ENCODE measurements around the gene NRCAM. TPM values are rescaled to one million over a fixed set of nuclear protein-coding genes. Genes with fewer than 3 reads are reported as not detected.

The NRCAM gene
- total and polyA plus RNA-seq, 2 of the 8 experiments (the other 6 are each of a cell fraction or from before 2014, with no cell fraction given), result 2.7 to 3.8 TPM

DNA sequence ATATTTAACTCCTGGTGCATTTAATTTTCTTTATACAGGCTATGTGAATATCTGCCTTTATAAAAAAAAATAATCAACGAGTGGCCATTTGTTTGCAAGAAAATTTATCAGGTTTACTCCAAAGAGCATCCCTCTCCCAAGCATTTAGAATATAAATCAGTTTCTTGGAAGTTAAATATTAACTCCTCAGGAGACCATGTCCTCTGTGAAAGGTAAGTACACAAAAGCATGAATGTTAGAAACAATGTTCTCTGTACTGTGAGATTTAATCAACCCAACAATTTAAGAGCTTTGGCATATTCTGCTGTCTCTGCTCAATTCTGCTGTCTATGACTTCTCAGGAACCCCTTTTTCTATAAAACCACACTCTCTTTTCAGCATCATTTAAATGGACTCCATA, 206.8 kb downstream of the NRCAM start:
- no peak for DNase-seq (ENCODE audit: low read depth in 1 of 2, low spot score in 2 of 2)
- Histone ChIP-seq H3K79me1 (ENCODE audit: low read depth, low read length) (no peaks in the 10 kb centered on the region), H3K23ac (ENCODE audit: insufficient read length) (no peak overlapping the region), H3K36me3 (ENCODE audit: control insufficient read depth in 2 of 4, insufficient read depth in 4 of 4, low read length in 3 of 4) (no peaks in the 10 kb centered on the region), H2BK120ac (replicated peaks; ENCODE audit: low read depth, low read length) (no peak overlapping the region), H4K91ac (replicated peaks; ENCODE audit: insufficient read length, low read length) (no peak overlapping the region), H3K23me2 (ENCODE audit: low read depth, low read length) (no peaks in the 10 kb centered on the region), H3K14ac (ENCODE audit: insufficient read length) (no peak overlapping the region), H3K79me2 (ENCODE audit: control insufficient read depth in 1 of 2, insufficient read depth in 2 of 2, low read length in 2 of 2) (no peaks in the 10 kb centered on the region), H2AK5ac (ENCODE audit: low read depth, low read length) (no peak overlapping the region), H3K4me1 (replicated peaks in 1 of 4; ENCODE audit: control insufficient read depth in 3 of 4, insufficient read depth in 4 of 4, low read length in 3 of 4) (peaks cover 0 to 2% (median 0%) of the 10 kb centered on the region in 4 experiments; a peak in 1 of 7 replicates), H2BK12ac (ENCODE audit: low read depth, low read length) (no peak overlapping the region), H3K18ac (ENCODE audit: extremely low read depth, low read length) (no peak overlapping the region), H3K4me3 (ENCODE audit: extremely low read depth in 1 of 4, insufficient read depth in 2 of 4, low read depth in 3 of 4, low read length in 4 of 4) (no peak overlapping the region), H2AFZ (ENCODE audit: low read length) (no peak overlapping the region), H3K4me2 (ENCODE audit: insufficient read depth in 1 of 2, low read depth in 2 of 2, low read length in 2 of 2) (no peak overlapping the region), H3K9ac (replicated peaks in 1 of 4; ENCODE audit: extremely low read depth in 1 of 4, low read depth in 3 of 4, low read length in 3 of 4) (no peak overlapping the region), H4K20me1 (replicated peaks in 1 of 2; ENCODE audit: control insufficient read depth in 1 of 2, insufficient read depth in 2 of 2, low read length in 2 of 2) (no peaks in the 10 kb centered on the region), H3K9me3 (ENCODE audit: insufficient read depth in 2 of 2, low read depth in 1 of 2, low read length in 1 of 2) (peaks cover 0 to 2% of the 10 kb centered on the region in 2 experiments; a peak in 1 of 4 replicates), H2BK20ac (ENCODE audit: low read length) (no peak overlapping the region), H2BK15ac (ENCODE audit: low read length) (no peak overlapping the region), H4K5ac (ENCODE audit: insufficient read length, low read depth, low read length) (no peak overlapping the region), H2BK5ac (ENCODE audit: low read depth, low read length) (no peak overlapping the region), H3K4ac (replicated peaks; ENCODE audit: insufficient read length, low read depth, low read length) (no peak overlapping the region), H3K27me3 (replicated peaks in 1 of 4; ENCODE audit: control insufficient read depth in 3 of 4, extremely low read depth in 1 of 4, insufficient read depth in 3 of 4, low read length in 3 of 4) (no peaks in the 10 kb centered on the region), H4K8ac (ENCODE audit: extremely low read depth, insufficient read depth, low read length) (no peak overlapping the region), H3K27ac (ENCODE audit: low read depth, low read length) (no peak overlapping the region), H3K56ac (replicated peaks; ENCODE audit: insufficient read length, low read depth, low read length) (no peak overlapping the region)
- 83% methylated on average over 1 of the region's 1 CpG; no CpG with 5 or more reads in 1 of the 2 experiments for WGBS, 2 experiments (ENCODE audit: extremely low coverage in 1 of 2, insufficient coverage in 1 of 2, insufficient read length in 1 of 2, insufficient replicate concordance in 2 of 2, low coverage in 1 of 2, low lambda C conversion rate in 2 of 2, missing lambda C conversion rate in 1 of 2)
- ChIA-PET CTCF (ENCODE audit: partially characterized antibody) (interaction anchor here (1.6 kb wide), 1 partner anchor 79 kb away, joined by 3 read pairs; no protein-coding TSS in a partner anchor), POLR2A (ENCODE audit: partially characterized antibody) (no interaction called here)
- FAIRE-seq, result no peak
- TF ChIP-seq SIX5 (IDR thresholded peaks at IDR 0.05; ENCODE audit: low read depth, low read length), result no peak
- no peak for TF ChIP-seq BCL11A (IDR thresholded peaks at IDR 0.05; ENCODE audit: low read depth in 2 of 2, low read length in 2 of 2)
- TF ChIP-seq CREB1 (IDR thresholded peaks at IDR 0.05), result no peak
- TF ChIP-seq SIRT6 (IDR thresholded peaks at IDR 0.05; ENCODE audit: low read length), result no peak
- TF ChIP-seq, protein P1, sequence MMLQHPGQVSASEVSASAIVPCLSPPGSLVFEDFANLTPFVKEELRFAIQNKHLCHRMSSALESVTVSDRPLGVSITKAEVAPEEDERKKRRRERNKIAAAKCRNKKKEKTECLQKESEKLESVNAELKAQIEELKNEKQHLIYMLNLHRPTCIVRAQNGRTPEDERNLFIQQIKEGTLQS (IDR thresholded peaks at IDR 0.05; ENCODE audit: insufficient read depth, low read depth, low read length), result no peak
- no peak for TF ChIP-seq CHD1 (IDR thresholded peaks at IDR 0.05; ENCODE audit: low read depth, low read length)
- no peak for TF ChIP-seq RFX5 (IDR thresholded peaks at IDR 0.05; ENCODE audit: borderline replicate concordance, low read depth, low read length)
- no peak for TF ChIP-seq EP300 (IDR thresholded peaks at IDR 0.05; ENCODE audit: borderline replicate concordance in 1 of 2, low read depth in 2 of 2, low read length in 2 of 2)
- no peak for TF ChIP-seq SP2 (IDR thresholded peaks at IDR 0.05; ENCODE audit: low read length)
- TF ChIP-seq CTBP2 (IDR thresholded peaks at IDR 0.05; ENCODE audit: borderline replicate concordance, insufficient read depth, insufficient read length, low read length), result no peak
- no peak for TF ChIP-seq FOSL1 (IDR thresholded peaks at IDR 0.05; ENCODE audit: insufficient read depth, low read depth, low read length)
- no peak for TF ChIP-seq RBBP5 (IDR thresholded peaks at IDR 0.05; ENCODE audit: borderline replicate concordance, low read depth, low read length)
- TF ChIP-seq EGR1 (IDR thresholded peaks at IDR 0.05; ENCODE audit: borderline replicate concordance, low read depth, low read length), result no peak
- TF ChIP-seq SUZ12 (IDR thresholded peaks at IDR 0.05; ENCODE audit: low read length), result no peak

Measured in H1 (cell line).